HG03196 (cell line): ENCODE measurements around the gene HSF4.

Experiments
- ATAC-seq: cut with Tn5 transposase; IDR thresholded peaks from one replicate; pipeline ENCODE4 v1.9.1; 2021; ENCODE audit not compliant: unreplicated experiment

Gene HSF4

DNA sequence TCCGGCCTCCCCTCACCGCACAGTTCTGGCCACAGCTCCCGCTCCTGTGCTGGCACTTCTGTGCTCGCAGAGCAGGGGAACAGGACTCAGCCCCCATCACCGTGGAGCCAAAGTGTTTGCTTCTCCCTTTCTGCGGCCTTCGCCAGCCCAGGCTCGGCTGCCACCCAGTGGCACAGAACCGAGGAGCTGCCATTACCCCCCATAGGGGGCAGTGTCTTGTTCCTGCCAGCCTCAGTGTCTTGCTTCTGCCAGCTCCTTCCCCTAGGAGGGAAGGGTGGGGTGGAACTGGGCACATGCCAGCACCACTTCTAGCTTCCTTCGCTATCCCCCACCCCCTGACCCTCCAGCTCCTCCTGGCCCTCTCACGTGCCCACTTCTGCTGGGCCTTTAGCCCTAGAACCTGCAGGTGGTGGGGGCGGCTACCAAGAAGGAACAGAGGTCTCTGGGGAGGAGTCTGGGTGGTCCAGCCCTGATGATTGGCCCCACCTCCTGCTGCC is 33.7 kb downstream of the HSF4 start:
- ATAC-seq = no peak

DNA sequence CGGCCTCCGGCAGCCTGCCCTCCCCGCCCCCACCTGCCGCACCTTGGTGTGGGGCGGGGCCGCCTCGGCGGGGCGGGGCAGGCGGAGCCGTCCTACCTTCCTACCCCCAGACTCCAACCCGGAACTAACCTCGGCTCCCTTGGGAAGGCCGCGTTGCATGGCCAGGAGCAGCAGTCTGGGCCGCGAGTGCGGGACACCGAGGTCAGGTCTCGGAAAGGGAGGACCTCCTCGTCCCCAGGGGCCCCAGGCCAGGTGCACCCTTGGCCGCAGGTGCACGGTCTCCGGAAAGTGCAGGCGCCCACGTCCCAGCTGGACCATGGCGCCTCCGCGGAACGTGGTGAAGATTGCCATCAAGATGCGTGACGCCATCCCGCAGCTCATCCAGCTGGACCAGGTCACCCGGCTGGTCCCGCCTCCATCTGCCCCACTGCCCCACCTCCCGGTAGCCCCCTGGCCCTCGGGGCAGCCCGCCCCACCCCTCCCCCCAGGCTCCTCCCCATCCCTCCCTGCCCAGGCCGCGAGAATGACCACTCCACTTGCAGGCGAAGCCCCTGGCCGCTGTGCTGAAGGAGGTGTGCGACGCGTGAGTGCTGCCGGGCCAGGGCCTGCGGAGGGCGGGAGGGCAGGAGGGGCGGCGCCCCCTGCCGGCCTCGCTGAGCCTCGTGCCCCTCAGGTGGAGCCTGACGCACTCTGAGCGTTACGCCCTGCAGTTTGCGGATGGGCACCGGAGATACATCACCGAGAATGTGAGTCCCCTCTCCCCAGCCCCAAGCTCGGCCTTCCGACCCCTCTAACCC is 34.7 kb downstream of the HSF4 start, which contains the start of gene ELMO3:
Gene ELMO3 (plus strand): TSS at position 121 of the 797 bp plus-strand sequence. CDS start 196 bp downstream, at position 317.
- no peak for ATAC-seq

DNA sequence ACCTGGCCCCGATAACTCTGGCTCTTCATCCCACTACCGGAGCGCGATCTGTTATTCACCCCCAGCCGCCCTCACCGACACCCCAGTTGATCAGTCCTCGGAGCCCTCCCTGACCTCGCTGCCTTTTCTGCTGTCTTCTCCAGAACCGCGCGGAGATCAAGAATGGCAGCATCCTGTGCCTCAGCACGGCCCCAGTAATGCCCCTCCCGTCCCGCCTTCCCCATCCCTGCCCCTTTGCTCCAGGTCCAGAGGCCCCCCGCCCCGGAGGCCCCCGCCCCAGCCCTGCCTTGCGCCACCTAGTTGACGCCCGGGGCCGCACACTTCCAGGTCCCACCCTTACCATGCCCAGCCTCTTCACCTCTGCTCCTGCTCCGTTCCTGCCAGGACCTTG is 35.3 kb downstream of the HSF4 start:
- ATAC-seq = no peak

DNA sequence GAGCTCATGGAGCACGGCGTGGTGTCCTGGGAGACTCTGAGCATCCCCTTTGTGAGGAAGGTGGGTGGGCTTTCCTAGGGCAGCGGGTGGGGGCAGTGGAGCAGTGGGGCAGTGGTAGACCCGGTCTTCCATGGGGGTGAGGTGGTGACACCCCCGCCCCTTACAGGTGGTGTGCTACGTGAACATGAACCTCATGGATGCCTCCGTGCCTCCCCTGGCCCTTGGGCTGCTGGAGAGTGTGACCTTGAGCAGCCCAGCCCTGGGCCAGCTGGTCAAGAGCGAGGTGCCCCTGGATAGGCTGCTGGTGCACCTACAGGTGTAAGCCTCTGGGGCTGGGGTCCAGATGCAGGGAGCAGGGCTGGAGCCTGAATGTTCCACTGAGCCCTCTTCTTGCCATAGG is 35.9 kb downstream of the HSF4 start:
- no peak for ATAC-seq

DNA sequence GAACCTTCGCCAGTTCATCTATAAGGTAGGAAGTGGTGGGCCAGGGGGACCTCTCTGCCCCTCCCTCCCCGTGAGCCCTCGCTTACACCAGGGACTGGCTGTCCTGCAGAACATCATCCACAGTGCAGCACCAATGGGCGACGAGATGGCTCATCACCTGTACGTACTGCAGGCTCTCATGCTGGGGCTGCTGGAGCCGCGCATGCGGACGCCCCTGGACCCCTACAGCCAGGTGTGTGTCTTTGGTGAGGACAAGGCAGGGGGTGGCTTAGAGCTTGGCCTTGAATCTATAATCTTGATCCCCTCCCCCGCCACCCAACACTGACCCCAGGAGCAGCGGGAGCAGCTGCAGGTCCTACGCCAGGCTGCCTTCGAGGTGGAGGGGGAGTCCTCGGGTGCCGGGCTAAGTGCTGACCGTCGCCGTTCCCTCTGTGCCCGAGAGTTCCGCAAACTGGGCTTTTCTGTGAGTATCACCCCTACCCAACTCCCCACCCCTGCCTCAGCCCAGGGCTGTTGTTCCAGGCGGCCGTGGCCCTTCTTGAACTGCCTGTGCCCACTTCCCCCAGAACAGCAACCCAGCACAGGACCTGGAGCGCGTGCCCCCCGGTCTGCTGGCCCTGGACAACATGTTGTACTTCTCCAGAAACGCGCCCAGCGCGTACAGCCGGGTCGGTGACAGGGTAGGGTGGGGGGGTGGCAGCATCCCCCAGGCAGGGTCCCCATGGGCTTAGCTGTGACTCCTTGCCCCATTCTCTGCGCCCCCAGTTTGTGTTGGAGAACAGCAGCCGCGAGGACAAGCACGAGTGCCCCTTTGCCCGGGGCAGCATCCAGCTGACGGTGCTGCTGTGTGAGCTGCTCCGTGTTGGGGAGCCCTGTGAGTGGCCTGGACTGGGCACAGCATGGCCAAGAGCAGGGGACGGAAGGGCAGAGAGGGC is 37.1 kb downstream of the HSF4 start:
- no peak for ATAC-seq

DNA sequence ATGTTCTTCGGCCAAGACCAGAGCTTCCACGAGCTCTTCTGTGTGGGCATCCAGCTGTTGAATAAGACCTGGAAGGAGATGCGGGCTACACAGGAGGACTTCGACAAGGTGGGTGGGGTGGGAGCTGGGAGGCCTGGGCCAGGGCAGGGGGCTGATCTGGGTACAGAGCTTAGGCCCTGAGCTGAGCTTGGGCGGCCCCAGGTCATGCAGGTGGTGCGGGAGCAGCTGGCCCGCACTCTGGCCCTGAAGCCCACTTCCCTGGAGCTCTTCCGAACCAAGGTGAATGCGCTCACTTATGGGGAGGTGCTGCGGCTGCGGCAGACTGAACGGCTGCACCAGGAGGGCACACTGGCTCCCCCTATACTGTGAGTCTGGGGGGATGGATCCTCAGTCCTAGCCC is 37.9 kb downstream of the HSF4 start:
- ATAC-seq = no peak

DNA sequence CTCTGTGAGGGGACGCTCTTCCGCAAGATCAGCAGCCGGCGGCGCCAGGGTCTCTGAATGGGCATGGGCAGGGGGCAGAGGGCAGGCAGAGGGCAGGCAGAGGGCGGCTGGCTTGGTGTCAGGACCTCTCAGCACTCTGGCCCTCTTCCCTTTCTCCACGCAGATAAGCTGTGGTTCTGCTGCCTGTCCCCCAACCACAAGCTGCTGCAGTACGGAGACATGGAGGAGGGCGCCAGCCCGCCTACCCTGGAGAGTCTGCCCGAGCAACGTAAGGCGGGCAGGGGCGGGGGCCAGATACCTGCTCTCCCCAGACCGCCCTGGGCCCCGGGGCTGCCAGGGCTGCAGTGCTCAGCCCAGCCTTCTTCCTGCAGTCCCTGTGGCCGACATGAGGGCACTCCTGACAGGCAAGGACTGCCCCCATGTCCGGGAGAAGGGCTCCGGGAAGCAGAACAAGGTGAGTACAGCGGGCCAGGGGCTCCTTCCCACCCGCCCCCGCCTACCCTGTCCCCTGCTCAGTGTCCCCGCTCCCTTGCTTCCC is 38.5 kb downstream of the HSF4 start:
- ATAC-seq = no peak

DNA sequence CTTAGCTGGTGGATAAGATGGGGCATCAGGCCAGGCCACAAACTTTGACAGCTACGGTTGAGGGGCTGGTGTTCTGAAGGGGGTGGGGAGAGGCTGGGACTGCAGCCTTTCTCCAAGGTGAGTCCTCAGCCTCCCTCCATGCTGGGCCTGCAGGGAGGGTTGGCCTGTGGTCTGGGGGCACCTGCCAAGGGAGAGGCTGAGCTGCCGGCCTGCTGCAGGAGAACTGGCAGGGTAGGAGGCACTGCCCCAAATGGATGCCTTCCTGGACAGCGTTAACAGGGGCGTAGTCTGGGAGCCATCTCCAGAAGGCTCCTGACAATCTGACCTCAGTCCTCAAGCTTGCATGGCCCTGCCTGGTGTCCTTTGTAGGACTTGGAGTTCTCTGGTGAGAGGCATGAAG is 39.5 kb downstream of the HSF4 start:
- ATAC-seq = no peak

DNA sequence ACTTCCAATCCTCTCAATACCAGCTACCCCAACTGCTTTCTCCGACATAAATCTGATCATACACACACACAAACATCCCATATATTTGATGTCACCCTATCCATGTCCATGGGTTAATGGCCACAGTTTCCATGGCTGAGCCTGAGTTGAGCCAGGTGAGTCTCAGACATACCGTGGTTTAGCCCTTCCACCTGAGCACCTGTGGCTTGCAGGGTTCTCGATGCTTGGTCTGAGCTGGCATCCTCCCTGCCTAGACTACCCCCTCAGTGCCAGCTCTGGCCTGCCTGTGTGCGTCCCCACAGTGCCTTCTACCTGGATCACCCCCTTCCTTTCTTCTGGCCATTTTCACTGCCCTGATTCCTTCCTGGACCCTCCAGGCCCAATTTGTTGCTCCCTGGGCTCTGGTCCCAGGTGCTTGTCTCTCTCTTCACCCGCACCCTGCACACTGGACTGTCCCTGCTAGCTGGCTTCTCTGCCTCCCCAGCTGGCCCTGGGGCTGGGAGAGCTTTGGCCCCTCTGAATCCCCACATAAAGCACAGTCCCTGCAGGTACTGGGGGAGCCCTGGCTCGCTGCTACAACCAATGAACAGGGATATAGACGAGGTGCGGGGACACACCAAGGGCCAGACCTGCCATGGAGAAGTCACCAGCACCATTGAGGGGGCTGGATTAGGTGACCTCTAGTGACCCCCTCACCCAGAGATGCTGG is 41.7 kb downstream of the HSF4 start:
- no peak for ATAC-seq

DNA sequence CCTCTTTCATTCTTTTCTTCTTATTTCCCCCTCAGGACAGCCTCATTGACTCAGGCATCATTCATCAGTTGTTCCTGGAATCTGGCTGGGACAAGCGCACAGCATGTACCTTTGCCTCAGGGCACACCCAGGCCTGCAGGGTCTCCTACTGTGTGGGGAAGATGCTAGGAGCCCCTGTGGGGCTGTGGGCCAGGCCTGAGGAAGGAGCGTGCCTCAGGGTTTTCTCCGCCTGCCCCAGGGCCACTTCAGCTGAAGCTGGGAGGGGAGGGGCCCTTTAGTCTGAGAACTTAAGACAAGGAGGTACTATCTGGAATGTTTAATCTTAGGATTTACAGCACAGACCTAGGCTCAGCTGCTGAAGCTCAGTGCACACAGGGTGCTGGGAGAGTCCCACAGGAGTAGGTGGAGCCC is 42.3 kb downstream of the HSF4 start:
- ATAC-seq = no peak

DNA sequence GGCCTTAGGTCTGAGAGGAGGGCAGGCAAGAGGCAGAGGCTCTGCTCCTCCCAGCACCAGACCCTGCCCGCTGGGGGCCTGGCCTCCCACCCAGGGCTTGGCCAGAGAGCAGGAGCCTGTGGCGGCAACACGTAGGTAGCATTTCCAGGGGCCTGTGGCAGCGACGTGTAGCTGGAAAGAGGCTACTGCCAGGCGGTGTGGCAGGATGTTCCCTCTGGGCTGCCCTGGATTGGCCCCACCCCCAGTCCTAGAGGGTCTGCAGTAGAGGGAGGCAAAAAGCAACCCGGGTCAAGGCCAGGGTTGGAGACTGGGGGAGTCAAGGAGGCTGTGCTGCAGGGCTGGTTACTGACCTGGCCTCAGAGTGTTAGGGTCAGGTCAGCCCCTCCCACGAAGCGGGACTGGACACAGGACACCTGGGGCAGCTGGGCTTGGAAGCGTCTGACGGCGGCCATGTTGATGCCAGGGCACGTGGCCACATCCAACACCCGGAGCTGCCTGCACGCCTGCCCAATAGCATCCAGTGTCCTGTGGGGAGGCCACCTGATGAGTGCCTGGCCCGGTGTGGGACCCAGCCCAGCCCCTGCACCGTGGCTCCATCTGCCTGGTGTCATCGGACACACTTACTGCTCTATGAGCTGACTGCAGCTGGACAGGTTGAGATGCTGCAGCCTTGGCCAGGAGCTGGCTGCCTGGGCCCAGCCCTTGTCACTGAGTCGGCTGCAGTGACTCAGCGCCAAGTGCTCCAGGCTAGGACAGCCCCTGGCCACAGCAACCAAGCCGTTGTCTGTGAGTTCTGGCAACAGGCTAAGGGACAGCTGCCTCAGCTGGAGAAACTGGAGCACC is 42.9 kb downstream of the HSF4 start:
- no peak for ATAC-seq

DNA sequence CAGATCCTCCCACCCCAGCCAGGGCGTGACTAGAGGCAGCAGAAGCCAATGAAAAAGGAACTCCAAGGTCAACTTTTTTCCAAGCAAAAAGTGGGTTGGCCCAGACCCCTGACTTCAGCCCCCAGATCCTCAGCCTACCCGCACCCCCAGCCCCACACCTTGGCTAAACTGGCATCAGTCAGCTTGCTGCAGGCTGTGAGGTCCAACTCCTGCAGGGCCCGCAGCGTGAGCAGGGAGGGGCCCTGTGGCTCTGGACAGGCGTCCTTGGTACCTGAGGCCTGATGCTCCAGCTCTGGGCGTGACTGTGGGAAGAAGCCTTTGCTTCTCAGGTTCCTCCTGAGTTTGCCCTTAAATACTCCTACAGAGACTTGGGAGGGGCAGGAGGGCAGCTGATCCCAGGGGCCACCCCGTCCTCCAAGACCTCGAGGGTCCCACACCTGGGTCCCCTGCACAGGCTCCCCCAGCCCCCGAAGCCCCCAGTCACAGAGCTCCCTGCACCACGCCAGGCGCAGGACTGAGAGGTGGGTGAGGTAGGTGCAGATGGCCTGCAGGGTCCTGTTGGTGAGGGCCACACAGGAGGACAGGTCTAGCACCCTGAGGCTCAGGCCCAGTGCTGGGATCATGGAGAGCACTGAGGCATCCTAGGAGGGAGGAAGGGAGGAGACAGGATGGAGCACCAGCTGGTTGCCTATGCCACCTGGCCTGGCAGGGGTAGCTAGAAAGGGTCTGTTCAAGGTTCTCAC is 43.8 kb downstream of the HSF4 start:
- ATAC-seq = no peak

DNA sequence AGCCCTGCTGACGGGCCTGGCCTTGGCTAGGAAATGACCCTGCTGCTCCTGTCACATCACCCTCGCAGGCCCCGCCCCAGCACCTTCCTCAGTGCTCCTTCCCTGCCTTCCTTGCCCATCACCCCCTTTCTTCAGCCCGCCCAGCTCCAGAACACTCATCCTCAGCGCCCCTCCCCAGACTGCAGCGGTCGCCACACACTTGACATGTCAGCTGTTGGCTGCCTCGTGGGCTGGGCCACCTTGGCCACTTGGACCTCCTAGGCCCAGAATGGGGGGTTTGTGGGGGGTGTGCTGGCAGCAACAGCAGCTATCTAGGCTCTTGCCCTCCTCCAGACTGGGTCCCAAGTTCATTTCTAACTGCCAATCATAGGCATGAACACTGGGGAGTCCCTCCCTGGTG is 45.0 kb downstream of the HSF4 start:
- no peak for ATAC-seq

DNA sequence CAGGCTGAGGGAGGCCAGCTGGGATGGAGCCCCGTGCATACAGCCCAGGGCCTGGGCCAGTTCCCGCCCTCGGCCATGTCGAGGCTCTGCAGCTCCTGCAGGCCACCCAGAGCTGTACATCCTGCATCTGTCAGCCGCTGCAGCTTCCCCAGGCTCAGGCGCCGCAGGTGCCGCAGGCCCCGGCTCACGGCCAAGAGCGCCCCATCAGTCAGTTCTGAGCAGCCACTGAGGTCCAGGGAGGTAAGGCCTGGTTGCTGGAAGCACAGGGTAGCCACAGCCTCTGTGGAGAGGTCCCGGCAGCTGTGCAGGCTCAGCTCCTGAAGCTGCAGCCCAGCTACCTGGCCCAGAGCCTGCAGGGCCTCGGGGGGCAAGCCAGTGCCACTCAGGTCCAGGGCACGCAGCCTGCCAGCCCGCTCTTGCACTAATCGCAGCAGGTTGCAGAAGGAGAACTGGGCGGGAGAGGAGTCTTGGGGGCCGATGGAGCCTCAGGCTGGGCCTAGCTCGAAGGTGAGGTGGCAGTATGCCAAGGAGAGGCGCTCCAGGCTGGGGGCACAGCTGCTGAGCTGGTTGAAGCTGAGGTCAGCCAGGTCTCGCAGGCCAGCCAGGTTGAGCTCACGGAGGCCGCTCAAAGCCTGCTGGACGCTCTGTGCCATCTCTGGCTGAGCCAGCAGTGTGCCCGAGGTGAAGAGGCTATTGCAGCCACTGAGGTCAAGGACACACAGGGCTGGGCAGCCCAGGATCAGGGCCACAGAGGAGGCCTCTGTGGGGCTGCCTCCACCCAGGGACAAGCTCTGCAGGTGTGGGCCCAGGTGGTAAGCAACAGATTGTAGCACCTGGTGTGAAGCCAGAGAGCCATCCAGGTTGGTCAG is 45.8 kb downstream of the HSF4 start:
- no peak for ATAC-seq

DNA sequence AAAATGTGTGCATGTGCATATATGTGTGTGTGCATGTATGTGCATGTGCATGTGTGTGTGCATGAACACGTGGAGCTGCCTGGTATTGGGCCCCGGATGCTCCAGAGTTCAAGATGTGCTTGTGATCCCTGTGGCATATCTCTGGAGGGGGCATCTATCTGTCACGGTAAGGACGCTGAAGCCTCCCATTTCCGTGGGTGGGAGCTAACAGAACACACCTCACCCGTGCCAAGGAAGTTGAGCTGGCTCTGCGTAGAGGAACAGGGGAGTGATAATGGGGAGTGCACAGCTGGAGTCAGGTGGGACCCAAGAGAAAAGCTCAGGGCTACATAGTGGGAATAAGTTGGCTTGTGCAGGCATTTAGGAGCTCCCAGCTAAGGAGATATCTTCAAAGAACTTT is 47.1 kb downstream of the HSF4 start:
- ATAC-seq = no peak

DNA sequence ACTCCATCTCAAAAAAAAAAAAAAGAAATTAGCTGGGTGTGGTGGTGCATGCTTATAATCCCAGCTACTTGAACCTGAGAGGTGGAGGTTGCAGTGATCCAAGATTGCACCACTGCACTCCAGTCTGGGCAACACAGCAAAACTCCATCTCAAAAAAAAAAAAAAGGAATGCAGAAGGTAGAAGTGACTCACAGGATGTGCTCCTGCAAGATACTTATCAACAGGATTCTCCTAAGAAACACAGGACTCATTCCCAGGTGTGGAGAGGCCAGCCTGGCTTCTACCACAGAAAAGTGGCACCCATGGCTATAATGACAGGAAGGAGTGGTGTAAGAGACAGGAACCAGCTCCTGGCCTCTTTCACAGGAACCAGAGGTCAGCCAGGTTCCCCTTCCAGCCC is 48.2 kb downstream of the HSF4 start:
- no peak for ATAC-seq

DNA sequence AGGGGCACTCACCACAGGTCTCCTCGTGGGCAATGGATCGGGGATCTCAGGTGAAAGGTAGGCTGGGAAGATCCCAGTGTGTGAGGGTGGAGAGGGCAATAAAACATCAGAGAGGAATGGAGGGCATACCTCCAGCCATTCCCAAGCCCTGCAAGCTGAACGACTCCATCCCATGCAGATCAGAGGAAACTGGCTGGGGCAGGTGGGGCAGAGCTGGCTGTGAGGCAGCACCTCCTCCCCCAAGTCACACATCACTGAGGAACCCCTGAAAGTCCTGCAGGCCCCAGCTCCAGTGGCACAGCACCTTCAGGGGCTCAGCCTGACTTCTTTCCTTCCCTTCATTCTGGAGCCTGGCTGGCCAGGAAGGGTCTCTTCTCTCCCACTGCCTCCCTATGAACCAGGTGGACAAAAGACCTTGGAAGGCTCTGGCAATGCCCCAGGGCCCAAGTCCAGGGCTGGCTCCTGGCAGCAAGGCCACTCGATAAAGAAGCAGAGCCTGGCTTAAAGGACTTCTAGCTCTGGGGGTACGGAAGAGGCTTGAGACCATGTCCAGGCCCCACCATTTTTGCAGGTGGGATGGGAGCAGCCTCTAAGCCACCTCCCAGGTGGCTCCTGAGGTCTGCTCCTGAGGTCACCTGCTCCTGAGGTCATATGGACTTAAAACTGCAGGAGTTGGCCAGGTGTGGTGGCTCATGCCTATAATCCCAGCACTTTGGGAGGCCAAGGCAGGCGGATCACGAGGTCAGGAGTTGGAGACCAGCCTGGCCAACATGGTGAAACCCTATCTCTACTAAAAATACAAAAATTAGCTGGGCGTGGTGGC is 48.9 kb downstream of the HSF4 start:
- ATAC-seq = no peak

DNA sequence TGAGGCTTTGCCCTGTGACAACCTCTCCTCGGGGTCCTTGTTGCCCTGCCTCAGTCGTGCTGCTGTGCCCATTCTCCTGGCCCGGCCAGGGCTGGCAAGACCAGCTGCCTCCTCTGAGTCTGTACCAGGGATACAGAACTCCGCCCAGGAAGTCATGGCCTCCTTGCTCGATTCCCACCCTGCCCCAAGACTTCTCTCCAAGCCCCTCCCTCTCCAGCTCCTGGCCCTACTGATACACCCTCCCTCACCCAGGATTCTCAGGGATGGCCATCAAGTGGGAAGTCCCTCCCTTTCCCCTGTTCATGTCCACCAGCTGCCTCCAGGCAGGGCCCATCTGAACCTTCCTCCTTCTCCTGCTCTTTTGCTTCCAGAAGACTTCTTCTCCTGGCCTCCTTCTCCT is 51.2 kb downstream of the HSF4 start:
- ATAC-seq = no peak
